Non-pigmented ciliary epithelial cell (primary cell): Measurements from ENCODE around the gene ALDH1A1.

Experiments used
- DNase-seq: peaks from one replicate; pipeline ENCODE4 v3.0.0-alpha.2; 2010; ENCODE audit warnings: low read depth

Gene ALDH1A1

DNA sequence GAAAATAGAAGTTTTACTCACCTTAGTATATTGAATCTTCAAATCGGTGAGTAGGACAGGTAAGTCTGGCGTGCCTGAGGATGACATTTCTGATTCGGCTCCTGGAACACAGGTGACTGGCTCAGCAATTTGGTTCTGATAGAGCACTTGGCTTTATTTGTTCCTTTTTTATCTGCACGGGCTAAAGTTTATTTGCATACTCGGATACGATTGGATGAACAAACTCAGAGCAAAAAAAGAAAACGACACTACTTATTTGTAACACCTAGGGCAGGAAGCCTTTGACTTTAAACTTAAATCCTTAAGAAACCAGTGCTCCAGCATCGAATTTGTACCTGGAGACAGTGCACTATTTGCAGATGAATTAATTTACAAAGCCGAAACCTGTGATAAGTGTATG lies at the start of gene ALDH1A1:
Gene ALDH1A1, minus strand, starts transcription at position 140 of the 400 bp plus-strand sequence. Its CDS starts 53 bp downstream, at position 87.
- DNase-seq: no peak

DNA sequence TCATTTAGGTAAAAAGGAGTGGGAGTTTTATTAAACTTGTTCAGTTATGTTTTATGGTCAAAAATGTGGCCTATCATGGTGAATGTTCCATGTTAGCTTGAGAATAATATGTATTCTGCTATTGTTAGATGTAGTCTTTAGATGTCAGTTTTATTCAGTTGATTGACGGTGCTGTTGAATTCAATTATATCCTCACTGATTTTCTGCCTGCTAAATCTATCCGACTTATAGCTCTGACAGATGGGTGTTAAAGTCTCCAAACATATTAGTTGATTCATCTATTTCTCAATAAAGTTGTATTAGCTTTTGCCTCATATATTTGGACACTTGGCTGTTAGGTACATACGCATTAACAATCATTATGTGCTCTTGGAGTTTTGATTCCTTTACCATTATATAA lies 49.0 kb upstream of the ALDH1A1 start:
- no peak for DNase-seq

DNA sequence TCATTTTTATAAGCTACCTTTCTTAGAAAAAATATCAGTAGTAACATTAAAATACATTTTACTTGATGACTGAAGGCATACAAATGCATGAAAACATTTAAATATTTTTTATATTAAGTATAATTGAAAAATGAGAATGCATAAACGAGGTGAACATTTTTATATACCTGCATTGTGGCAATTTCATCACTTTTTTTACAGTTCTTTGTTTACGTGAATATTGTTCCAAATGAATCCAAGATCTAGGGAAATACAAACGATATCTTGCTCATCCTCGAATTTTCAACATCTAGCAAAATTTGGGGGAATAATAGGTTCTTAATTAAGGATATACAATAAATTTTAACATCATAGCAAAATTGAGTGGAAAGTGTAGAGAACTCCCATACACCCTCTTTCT lies 45.5 kb upstream of the ALDH1A1 start:
- no peak for DNase-seq

DNA sequence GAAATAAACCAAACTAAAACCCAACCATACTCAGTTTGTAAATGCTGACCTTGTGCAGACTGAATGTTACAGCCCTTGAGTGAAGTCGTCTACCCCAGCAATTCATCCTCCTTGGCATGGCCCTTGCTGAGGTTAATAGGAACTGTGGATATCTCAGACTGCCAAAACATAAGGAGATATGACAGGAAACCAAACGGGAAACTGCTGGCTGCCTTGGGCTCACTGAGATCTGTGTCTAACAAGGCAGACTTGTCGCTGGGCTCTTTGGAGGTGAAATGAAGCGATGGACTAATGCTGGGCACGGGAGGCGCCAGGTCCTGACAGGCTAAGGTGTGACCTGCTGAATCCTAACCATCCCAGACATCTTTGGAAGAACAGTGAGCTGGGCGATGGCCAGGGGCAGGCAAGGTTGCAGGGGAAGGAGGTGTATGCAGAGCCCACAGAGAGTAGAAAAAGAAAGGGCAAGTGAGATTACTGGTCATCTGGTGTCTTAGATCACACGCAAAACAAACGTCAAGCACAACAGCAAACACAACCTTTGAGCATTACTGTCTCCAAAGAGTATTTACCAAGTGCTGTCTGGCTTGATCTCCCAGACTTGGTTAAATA lies 44.6 kb upstream of the ALDH1A1 start:
- DNase-seq: no peak

DNA sequence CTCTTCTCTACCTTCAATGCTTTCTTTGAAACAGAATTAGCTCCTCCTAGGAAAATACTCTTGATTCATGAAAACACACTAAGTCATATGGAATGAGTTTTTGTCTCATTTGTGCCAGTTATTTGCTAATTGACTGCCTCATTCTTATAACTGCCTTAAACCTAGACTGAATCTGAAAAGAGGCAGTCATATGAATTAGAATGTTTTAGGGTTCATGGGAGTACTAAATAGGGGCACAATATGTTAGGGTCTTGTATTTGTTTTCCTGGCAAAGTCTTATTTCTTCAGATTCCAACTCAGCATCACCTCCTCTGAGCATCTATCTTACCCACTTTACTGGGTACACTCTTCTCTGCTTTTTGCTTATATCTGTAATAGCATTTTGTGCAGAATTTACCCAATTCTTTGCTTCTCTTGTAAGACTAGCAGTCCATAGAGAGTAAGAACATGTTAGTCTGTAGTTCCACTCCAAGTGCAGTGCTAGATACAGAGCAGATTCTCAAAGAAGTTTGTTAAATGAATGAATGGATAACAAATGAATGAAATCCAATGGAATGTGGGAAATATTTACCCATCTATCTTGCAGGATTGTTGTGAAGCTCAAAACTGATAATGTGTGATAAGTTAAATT lies 43.9 kb upstream of the ALDH1A1 start:
- no peak for DNase-seq

DNA sequence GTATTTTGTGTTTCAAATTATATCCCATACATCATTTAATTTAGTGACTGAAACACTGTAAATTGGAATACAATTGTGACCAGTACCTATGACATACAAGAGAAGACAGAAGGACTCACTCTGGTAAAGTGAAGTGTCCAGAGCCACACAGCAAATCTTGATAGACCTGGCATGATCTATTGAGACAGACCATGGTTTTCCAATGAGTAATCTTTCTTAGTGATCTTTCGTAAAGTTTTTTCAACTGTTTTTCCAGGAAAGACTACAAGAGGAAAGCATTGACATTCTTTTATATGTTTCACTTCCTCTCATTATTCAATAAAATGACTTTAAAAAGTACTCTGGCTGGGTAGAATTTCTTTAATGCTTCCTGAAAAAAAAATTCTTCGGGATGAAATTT lies 43.3 kb upstream of the ALDH1A1 start:
- DNase-seq: no peak

DNA sequence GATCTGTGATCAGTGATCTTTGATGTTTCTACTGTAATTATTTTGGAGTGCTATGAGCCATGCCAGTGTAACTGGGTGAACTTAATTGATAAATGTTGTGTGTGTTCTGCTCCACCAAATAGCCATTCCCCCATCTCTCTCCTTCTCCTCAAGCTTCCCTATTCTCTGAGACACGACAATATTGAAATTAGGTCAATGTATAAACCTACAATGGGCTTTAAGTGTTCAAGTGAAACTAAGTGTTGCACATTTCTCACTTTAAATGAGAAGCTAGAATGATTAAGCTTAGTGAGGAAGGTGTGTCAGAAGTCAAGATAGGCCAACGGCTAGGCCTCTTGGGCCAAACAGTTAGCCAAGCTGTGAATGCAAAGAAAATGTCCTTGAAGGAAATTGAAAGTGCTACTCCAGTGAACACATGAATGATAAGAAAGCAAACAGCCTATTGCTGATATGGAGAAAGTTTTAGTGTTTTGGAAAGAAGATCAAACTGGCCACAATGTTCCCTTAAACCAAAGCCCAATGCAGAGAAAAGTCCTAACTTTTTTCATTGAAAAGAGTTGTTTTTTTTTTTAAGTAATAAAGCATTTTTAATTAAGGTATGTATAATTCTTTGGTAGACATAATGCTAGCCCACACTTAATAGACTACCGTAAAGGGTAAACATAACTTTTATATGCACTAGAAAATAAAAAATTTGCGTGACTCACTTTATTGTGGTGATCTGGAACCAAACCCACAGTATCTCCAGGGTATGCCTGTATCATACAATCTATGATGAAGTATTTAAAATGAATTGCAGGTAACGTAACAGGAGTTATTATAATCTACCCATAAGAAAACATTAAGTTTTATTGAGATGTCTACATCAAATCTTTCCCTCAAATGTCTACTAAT lies 42.5 kb upstream of the ALDH1A1 start:
- DNase-seq: no peak

DNA sequence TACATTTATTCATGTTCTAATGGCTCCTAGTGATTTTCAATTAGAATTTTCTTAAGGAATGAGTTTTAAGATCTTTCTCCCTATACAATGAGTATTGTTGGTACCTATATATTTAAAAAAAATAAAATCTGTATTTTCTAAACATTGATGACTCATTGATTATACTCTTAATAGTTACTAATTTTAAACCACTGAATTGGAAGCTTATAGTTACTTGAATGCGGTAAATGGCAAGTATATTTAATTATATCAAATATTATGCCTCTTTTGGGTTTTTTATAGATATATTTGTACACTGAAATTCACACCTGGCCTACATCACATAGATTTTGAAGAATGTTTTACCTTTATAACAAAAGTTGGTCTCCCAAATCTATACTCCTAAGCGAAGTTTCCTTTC lies 38.9 kb upstream of the ALDH1A1 start:
- DNase-seq: no peak

DNA sequence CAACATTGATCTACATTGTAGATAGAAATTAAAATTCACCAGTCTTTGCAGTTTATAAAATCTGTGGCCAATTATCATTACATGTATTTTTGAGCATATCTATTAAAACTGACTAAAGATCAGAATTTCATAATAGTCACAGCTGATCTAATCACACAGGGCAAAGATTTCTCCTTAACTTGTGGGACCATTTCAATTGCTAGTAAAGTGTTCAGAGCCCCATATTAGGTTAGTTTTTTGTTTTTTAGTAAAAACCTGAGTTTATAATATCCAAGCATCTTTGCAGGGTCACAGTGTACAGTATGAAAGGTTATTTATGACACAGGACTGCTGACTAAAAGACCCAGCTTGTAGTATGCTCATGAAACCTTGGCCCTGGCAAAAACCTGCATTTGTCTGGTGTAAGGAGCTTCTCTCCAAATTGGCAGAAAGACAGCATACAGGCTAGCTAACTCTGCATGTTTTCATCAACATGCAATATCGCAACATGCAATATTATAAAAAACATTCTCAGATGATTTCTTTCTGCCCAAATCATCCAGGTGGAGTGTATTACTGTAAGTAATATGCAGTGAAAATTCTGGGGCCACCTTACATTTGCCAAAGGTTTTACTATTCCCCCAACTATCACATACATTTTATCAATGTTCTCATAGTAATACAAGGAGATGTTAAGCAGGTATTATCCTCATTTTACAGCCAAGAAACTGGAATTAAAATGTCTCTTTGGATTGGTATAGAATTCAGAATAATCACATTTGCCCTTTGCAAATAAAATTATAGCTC lies 37.7 kb upstream of the ALDH1A1 start:
- no peak for DNase-seq

DNA sequence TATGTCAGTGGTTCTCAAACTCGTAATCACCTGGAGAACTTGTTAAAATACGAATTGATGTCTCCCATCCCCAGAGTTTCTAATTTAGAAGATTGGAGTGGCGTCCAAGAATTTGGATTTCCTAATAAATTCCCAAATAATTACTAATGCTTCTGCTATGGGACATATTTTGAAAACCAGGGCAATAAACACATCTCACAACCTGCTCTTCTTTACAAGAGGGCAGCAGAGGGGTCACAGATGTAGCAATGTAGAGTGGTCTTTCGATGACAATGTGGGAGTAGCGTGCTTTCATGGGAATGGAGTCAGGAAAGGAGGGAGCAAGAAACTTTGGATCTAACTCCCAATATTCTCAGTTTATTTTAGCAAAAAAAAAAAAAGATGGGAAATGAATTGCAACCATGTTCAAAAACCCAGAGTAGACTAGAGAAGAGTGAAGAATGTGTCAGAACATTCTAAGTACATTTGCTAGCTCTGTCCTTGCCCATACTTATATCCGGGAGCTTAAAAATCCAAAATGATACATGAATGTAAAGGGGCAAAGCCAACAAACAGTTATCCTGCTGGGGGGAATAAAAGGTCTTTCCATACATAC lies 33.8 kb upstream of the ALDH1A1 start:
- no peak for DNase-seq

DNA sequence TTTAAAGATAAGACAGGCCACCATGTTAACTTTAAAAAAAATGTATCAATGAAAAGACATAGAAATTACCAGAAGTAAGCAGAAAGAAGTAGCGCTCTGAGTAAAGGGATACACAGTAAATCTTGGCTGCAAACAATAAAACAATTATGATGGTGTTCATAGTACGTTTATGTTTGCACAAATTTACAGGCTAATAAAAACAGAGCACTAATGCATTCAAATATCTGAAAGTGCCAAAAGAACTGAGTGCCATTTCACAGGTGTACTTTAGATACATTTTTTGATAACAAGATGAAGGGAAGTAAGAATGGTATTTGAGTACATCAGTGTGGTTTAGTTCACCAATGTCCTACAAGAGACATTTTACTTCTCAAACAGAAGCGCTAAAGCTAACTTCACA lies 32.9 kb upstream of the ALDH1A1 start:
- no peak for DNase-seq

DNA sequence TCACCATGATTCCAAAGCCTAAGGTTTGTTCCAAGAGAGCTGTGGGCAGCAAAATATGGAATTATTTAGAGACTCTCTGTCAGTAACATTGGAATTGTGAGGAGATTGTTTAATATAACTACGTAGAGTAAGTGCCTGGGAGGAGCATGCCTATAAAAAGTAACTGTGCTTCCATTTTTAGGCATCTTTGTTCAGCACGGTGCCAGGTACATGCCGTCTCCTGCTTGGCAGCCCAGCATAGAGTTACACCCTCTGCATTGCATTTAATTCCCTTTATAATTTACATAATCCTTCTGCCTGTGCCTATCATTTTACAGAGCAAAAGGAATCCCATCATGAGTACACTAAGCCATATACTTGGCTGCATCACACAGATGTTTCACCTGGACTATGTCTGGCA lies 32.1 kb upstream of the ALDH1A1 start:
- DNase-seq: no peak

DNA sequence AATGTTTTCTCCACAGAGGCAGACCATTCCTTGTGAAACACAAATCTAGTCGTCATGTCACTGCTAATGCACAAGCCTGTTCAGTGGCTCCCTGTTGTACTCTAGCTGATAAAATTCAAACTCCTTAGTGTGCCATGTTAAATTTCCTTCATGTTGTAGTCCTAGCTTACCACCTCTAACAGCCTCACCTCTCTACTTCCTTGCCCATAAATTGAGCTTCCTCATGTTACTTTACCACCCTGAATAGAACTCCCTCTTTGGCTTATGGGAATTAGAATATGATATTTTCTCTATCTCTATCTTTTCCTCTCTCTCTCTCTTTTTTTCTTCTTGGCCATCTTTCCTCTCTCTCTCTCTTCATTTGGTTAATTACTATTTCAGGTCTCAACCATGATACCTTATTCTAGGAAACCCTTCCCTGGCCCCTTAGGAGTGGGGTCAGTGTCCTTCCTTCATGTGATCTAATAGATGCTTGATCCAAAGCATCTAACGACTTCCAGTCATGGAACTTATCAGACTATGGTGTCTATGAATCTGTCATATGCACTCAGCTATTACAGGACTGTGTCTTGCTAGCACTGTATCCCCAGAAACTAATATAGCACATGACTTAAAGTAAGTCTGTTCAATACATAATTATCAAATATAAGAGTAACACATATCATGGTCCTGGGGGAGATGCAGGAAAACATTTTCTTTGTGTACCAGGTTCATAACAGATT lies 31.5 kb upstream of the ALDH1A1 start:
- DNase-seq: no peak

DNA sequence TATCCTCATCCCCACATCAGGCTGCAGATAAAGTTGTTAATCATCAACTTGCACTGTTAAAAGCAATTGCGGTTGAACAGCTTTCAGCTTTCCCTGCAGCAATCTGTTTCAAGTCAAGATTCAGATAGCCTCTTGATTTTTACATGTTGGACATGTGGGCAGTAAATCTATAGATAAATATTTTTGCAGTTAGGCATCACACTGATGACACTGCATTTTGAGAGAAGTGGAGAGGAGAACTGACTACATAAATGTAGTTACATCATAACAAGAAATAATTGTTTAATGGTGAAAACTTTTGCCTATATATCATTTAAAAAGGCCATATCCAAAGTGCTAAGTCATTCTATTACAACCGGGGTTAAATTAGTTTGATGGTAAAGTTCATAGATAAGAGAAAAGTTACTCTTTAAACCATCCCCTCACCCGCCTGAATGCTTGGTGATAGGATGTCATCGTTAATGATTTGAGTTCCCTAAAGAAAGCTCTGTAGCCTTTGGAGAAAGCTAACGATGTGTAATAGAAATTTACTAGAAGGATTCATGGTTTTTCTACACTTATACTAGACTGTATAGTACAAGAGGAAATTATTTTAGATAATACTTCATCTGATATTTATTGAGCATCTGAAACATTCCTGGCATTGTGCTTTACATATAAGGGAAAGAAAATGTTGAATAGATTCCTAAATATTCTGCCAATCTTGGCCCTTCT lies 30.8 kb upstream of the ALDH1A1 start:
- no peak for DNase-seq

DNA sequence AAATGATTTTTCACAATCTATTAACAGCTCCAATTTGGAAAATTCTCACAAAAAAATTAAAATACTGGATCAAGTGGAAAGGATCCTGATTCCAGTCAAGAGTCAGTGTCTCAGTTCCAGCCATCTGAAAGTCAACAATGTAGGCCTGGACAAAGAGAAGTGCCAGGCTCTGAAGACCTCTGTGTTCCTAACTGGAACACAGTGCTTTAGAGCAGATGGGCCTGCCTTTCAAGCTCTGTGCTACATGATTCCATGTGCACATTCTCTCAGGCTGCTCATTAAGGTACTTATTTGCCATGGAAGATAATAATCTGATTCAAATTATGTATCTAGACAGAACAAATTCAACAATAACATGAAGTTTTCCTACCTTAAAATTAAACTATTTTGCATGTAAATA lies 30.2 kb upstream of the ALDH1A1 start:
- DNase-seq: no peak

DNA sequence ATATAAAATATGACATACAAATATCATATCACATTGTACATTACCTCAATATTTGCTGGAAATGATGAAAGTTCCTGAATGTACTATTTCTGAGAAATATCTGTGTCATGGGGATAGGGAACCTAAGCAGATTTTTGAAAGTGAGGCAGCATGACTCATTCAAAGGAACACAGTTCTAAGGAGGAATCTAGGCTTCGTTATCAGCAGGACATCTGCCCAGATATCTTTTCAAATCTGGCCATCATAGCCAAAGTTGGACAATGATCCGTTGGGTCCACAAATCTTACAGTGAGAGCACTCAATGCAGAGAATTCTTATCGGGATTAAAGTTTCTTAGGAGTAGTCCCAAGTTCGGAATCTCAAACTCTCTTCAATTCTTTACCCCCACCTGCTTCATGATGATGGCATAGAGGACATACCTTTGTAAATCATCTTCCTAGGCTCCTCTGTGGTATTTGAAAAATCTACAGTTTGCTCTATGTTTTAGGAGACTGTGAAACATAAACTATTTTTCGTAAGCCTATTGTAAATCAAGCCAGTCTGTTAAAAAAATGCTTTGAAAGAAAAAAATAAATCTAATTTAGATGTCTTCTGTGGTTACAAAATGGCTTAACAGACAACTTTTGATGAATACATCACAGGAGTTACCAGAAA lies 29.4 kb upstream of the ALDH1A1 start:
- DNase-seq: no peak

DNA sequence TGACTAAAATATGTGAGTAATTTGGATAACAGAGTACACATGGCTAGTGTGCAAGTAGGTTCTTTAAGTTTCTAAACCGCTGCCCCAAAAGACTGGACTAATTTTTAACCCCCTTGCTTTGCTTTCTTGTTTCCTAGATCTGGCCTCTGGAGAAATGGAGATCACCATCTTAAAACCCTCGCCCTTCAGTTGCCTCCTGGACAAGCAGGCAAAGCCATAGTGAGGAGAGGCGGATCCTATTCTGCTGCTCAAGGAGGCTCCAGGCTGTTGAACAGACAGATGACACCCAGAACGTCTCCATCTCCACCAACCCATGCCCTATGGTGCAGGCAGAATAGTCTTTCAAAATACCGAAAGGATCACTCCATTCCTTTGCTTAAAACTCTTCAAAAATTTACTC lies 28.6 kb upstream of the ALDH1A1 start:
- DNase-seq: no peak

DNA sequence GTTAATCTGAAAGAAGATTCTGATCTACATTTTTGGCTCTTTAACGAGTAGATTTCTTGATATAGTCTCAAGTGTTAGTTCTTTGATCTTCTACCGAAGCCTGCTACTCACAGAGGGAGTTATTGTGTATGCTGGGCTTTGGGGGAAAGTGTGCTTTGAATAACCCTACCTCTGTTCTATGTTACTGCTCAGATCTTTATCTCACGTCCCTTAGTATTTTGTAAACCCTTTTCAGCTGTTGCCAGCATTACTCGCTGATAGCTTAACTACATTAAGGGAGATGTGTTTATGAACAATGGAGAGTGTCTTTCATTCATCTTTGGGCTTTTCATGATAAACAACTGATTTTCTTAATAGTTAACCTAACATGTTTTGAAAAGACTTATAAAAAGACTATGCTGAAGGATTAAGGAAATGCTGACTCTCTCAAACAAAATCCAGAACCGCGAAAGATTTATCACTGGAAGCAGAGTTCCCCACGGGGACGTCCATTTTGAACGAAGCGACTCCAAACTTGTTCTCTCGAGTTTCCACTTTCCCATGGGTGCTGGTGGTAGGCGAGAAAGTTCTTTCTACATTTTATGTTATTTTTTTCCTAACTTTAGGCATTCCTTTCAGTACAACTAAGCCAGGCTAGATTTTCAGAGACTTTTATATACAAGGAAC lies 27.9 kb upstream of the ALDH1A1 start:
- no peak for DNase-seq

DNA sequence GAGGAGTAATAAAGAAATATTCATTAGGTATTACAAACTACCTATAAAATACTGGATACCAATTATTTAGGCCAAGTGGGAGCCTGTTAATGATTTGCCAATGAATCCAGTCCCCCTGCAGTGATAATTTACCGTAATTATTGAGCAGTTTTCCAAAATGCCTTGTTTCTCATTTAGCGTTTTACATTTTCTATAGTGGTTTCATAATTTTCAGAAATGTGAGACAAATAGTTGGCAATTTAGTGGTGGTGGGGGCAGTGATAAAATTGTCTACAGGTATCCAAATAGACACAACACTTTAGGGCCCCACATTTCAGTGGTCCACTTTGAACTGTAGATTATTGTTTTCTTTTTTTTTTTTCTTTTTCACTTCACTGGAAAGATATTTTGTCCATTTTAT lies 27.3 kb upstream of the ALDH1A1 start:
- DNase-seq: no peak
